Measurements from ENCODE around the gene TOR4A. TPM values are rescaled to one million over a fixed set of nuclear protein-coding genes. Genes with fewer than 3 reads are reported as not detected.

Gene TOR4A
- total RNA-seq, 1 experiment from 2014 or later, result 37.1 TPM

DNA sequence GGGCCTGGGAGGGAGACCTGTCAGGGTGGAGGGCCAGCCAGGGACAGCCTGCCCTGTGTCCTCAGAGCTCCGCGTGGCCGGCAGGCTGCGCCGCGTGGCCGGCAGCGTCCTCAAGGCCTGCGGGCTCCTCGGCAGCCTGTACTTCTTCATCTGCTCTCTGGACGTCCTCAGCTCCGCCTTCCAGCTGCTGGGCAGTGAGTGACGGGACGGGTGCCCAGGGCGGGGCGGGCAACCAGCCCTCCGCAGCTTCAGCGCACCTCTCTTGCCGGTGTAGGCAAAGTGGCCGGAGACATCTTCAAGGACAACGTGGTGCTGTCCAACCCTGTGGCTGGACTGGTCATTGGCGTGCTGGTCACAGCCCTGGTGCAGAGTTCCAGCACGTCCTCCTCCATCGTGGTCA, 45.0 kb upstream of the TOR4A start:
- no TSS peak for BruUV-seq (replicated peaks)
- POLR2A ChIA-PET, result no interaction called here
- no peak overlapping the region for H3K27ac ChIP-seq (ENCODE audit: low read length)
- ATAC-seq (no peak), DNase-seq (ENCODE audit: low read depth, low spot score) (no peak)
- H3K36me3 ChIP-seq (ENCODE audit: control insufficient read depth, insufficient read depth, low read length), result no peaks in the 10 kb centered on the region
- TF ChIP-seq SIN3A (IDR thresholded peaks at IDR 0.05; ENCODE audit: borderline replicate concordance, insufficient read depth, low read depth, low read length), result no peak
- no peak for TF ChIP-seq POLR2AphosphoS5 (IDR thresholded peaks at IDR 0.05; ENCODE audit: low read depth, low read length)
- TF ChIP-seq, protein P1, sequence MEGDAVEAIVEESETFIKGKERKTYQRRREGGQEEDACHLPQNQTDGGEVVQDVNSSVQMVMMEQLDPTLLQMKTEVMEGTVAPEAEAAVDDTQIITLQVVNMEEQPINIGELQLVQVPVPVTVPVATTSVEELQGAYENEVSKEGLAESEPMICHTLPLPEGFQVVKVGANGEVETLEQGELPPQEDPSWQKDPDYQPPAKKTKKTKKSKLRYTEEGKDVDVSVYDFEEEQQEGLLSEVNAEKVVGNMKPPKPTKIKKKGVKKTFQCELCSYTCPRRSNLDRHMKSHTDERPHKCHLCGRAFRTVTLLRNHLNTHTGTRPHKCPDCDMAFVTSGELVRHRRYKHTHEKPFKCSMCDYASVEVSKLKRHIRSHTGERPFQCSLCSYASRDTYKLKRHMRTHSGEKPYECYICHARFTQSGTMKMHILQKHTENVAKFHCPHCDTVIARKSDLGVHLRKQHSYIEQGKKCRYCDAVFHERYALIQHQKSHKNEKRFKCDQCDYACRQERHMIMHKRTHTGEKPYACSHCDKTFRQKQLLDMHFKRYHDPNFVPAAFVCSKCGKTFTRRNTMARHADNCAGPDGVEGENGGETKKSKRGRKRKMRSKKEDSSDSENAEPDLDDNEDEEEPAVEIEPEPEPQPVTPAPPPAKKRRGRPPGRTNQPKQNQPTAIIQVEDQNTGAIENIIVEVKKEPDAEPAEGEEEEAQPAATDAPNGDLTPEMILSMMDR (IDR thresholded peaks at IDR 0.05), result no peak
- TF ChIP-seq REST (IDR thresholded peaks at IDR 0.05; ENCODE audit: insufficient read depth in 1 of 2, low read depth in 2 of 2, low read length in 1 of 2), result no peak
- no peak for TF ChIP-seq TCF7L2 (IDR thresholded peaks at IDR 0.05; ENCODE audit: low read depth, low read length)
- peaks cover 10% of the 10 kb centered on the region for H3K4me1 ChIP-seq (ENCODE audit: control insufficient read depth, insufficient read depth, low read length)
- in situ Hi-C loops (cut with HindIII; ENCODE audit: low pct_unique_long_range_greater_than_20kb, low sequenced_read_pairs) (no loop called here), intact Hi-C loops (cut with micrococcal nuclease; ENCODE audit: unreplicated experiment) (no loop called here)
- no peaks in the 10 kb centered on the region for H3K27me3 ChIP-seq (ENCODE audit: control insufficient read depth, insufficient read depth, low read length)
- no peak overlapping the region for H3K4me3 ChIP-seq (ENCODE audit: low read depth in 2 of 2, low read length in 2 of 2)
- no peaks in the 10 kb centered on the region for H3K9me3 ChIP-seq (ENCODE audit: control insufficient read depth, insufficient read depth, low read depth, low read length)
- CTCF ChIA-PET, result interaction anchor here (0.6 kb wide), 1 partner anchor 101 kb away, joined by 4 read pairs; no protein-coding TSS in a partner anchor

DNA sequence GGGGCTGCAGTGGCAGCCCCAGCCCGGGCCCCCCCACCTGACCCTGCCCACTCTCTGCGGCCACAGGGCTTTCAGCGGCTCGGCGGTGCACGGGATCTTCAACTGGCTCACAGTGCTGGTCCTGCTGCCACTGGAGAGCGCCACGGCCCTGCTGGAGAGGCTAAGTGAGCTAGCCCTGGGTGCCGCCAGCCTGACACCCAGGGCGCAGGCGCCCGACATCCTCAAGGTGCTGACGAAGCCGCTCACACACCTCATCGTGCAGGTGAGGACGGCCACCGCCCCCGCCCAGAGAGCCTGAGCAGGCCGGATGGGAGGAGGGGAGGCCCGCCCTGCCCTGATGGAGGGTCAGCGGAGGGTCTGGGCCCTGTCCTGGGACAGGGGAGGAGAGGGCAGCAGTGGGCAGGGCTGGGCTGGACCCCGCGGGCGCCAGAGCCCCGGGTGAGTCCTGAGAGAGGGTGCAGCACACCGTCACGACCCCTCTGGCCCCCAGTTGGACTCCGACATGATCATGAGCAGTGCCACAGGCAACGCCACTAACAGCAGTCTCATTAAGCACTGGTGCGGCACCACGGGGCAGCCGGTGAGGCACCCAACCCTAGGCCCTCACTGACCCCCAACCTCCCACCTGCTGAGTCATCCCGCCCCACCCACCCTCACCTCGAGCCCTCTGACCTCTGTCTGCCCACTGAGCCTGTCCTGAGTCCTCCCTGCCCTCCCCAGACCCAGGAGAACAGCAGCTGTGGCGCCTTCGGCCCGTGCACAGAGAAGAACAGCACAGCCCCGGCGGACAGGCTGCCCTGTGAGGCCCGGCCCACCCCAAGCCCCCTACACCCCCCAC, 44.2 kb upstream of the TOR4A start:
- ChIA-PET POLR2A (no interaction called here), CTCF (interaction anchor here (0.7 kb wide), 3 partner anchors 46 to 467 kb away, joined by 5 to 8 read pairs (median 6); no protein-coding TSS in a partner anchor)
- H3K4me1 ChIP-seq (ENCODE audit: control insufficient read depth, insufficient read depth, low read length), result peaks cover 18% of the 10 kb centered on the region
- H3K4me3 ChIP-seq (ENCODE audit: low read depth in 2 of 2, low read length in 2 of 2), result no peak overlapping the region
- TF ChIP-seq, protein P1 (IDR thresholded peaks at IDR 0.05), result no peak; the same call in 1 of the 2 replicates
- no peak for TF ChIP-seq REST (IDR thresholded peaks at IDR 0.05; ENCODE audit: insufficient read depth in 1 of 2, low read depth in 2 of 2, low read length in 1 of 2)
- TF ChIP-seq SIN3A (IDR thresholded peaks at IDR 0.05; ENCODE audit: borderline replicate concordance, insufficient read depth, low read depth, low read length), result no peak
- TF ChIP-seq POLR2AphosphoS5 (IDR thresholded peaks at IDR 0.05; ENCODE audit: low read depth, low read length), result no peak
- no peak for TF ChIP-seq TCF7L2 (IDR thresholded peaks at IDR 0.05; ENCODE audit: low read depth, low read length)
- no peaks in the 10 kb centered on the region for H3K36me3 ChIP-seq (ENCODE audit: control insufficient read depth, insufficient read depth, low read length)
- intact Hi-C loops (cut with micrococcal nuclease; ENCODE audit: unreplicated experiment), result no loop called here
- H3K9me3 ChIP-seq (ENCODE audit: control insufficient read depth, insufficient read depth, low read depth, low read length), result no peaks in the 10 kb centered on the region
- H3K27me3 ChIP-seq (ENCODE audit: control insufficient read depth, insufficient read depth, low read length), result no peaks in the 10 kb centered on the region
- no peak overlapping the region for H3K27ac ChIP-seq (ENCODE audit: low read length)
- in situ Hi-C loops (cut with HindIII; ENCODE audit: low pct_unique_long_range_greater_than_20kb, low sequenced_read_pairs), result no loop called here
- ATAC-seq (no peak), DNase-seq (ENCODE audit: low read depth, low spot score) (no peak)
- BruUV-seq (replicated peaks), result no TSS peak
